Calu3 (cell line): ENCODE results near the gene KCNT1. TPM values are rescaled to one million over a fixed set of nuclear protein-coding genes. Genes with fewer than 3 reads are reported as not detected.

Experiments
- BruUV-seq: library from RNA; stranded (reverse); fragments of 400-500 nt; replicated peaks from 2 replicates; lab custom pipeline; 2021; lab: Mats Ljungman, UMichigan
- CTCF ChIA-PET: fragments of 300-600 bp; sonication (Branson Sonifier 250); formaldehyde crosslinking; loops from one replicate; lab custom pipeline; 2022; ENCODE audit warnings: antibody characterized with exemption; lab: Charles Lee
- DNase-seq: peaks from one replicate; pipeline ENCODE4 v3.0.0; 2022
- H3K27ac Mint-ChIP-seq: one replicate; pipeline ENCODE4 v1.8.0; 2022; ENCODE audit warnings: mixed read lengths; ENCODE audit not compliant: unreplicated experiment
- H3K27me3 Mint-ChIP-seq: one replicate; pipeline ENCODE4 v1.8.0; 2022; ENCODE audit warnings: mixed read lengths; ENCODE audit not compliant: unreplicated experiment
- H3K36me3 Mint-ChIP-seq: one replicate; pipeline ENCODE4 v1.8.0; 2022; ENCODE audit warnings: mild to moderate bottlenecking, moderate library complexity, mixed read lengths; ENCODE audit not compliant: insufficient read depth, unreplicated experiment
- H3K4me1 Mint-ChIP-seq: one replicate; pipeline ENCODE4 v1.8.0; 2022; ENCODE audit warnings: mild to moderate bottlenecking, low read depth, mixed read lengths; ENCODE audit not compliant: unreplicated experiment
- H3K4me3 Mint-ChIP-seq: one replicate; pipeline ENCODE4 v1.8.0; 2022; ENCODE audit warnings: mild to moderate bottlenecking, low read depth, moderate library complexity, mixed read lengths; ENCODE audit not compliant: unreplicated experiment
- H3K9me3 Mint-ChIP-seq: one replicate; pipeline ENCODE4 v1.8.0; 2022; ENCODE audit warnings: low read depth, mixed read lengths; ENCODE audit not compliant: unreplicated experiment
- intact Hi-C: fragments of 100-400 bp; cut with micrococcal nuclease; formaldehyde crosslinking; loops from one replicate; pipeline ENCODE4 v1.10.0; 2022; ENCODE audit not compliant: unreplicated experiment
- total RNA-seq: library from RNA; stranded (reverse); gene quantifications from 2 replicates; pipeline ENCODE4 v1.2.3, GENCODE V29; 2022
- TF ChIP-seq, protein P1 (sequence below): fragments of 200-600 bp; IDR thresholded peaks from one replicate; pipeline ENCODE4 v1.8.0; 2022; ENCODE audit warnings: antibody characterized with exemption; ENCODE audit not compliant: unreplicated experiment

KCNT1 gene
- total RNA-seq, 1 experiment from 2014 or later: not detected

DNA sequence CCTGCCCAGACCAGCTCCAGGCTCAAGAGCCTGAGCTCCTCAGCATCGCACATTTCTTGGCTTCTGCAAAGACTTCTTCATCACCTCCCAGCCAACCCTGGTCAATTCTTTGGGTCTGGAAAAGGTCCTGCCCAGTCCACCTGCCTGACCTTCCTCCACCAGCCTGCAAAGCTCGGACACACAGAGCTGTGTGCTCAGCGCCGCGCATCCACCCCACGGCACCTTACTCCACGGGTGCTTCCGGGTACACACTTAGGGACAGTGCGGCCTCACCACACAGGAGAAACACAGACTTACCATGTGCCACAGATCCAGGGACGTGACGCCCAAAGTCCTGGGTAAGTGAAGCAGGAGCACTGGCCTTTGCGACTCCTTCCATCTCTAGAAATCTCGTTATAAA lies 97.3 kb downstream of the KCNT1 start:
- Mint-ChIP-seq H3K36me3 (no peaks in the 10 kb centered on the region), H3K9me3 (no peaks in the 10 kb centered on the region), H3K4me3 (no peak overlapping the region), H3K27ac (no peak overlapping the region), H3K4me1 (no peaks in the 10 kb centered on the region), H3K27me3 (peaks cover 13% of the 10 kb centered on the region)
- intact Hi-C loops: no loop called here
- TF ChIP-seq, protein P1, sequence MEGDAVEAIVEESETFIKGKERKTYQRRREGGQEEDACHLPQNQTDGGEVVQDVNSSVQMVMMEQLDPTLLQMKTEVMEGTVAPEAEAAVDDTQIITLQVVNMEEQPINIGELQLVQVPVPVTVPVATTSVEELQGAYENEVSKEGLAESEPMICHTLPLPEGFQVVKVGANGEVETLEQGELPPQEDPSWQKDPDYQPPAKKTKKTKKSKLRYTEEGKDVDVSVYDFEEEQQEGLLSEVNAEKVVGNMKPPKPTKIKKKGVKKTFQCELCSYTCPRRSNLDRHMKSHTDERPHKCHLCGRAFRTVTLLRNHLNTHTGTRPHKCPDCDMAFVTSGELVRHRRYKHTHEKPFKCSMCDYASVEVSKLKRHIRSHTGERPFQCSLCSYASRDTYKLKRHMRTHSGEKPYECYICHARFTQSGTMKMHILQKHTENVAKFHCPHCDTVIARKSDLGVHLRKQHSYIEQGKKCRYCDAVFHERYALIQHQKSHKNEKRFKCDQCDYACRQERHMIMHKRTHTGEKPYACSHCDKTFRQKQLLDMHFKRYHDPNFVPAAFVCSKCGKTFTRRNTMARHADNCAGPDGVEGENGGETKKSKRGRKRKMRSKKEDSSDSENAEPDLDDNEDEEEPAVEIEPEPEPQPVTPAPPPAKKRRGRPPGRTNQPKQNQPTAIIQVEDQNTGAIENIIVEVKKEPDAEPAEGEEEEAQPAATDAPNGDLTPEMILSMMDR: no peak
- CTCF ChIA-PET: no interaction called here
- no peak for DNase-seq
- no TSS peak for BruUV-seq

DNA sequence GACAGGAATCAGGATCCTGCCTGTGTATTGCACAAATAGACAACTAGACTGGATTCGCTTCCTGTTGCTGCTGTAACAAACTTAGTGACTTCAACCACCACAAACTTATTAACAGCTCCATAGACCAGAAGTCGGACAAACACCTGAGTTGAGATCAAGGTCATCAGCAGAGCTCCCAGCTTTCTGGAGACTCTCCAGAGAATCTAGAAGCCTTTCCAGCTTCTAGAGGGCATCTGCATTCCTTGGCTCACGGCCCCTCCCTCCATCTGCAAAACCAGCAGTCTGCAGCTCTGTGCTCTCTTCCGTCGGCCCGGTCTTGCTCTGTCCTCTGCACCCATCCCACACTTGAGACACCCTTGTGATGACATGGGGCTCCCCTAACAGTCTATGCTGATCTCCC lies 99.1 kb downstream of the KCNT1 start:
- TF ChIP-seq, protein P1: no peak
- no TSS peak for BruUV-seq
- H3K27me3 Mint-ChIP-seq: peaks cover 13% of the 10 kb centered on the region
- H3K4me3 Mint-ChIP-seq: no peak overlapping the region
- no peaks in the 10 kb centered on the region for H3K4me1 Mint-ChIP-seq
- intact Hi-C loops: no loop called here
- CTCF ChIA-PET: no interaction called here
- no peaks in the 10 kb centered on the region for H3K9me3 Mint-ChIP-seq
- no peak overlapping the region for H3K27ac Mint-ChIP-seq
- no peaks in the 10 kb centered on the region for H3K36me3 Mint-ChIP-seq
- DNase-seq: no peak

DNA sequence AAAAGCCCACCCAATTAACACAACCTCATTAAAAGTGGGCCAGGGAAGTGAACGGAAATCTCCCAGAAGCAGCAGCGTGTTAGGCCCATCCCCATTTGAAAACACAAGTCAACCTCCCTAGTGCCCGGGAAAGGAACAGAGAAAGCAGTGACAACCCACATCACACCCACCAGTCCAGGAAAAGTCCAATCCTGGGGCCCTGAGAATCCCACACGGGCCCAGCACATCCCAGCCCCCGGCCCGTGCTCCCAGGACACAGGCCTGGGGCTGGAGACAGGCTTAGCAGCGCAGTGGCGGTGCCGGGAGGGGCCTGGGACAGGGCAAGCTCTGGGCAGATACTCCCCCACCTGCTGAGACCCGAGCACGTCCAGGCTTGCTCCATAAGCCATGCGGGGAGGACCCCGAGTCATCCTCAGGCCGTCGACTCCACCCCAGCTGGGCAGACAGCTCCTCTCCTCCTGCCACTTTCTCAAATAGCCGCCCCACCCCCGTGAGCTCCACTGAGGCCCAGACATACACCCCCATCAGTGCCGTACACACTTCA lies 101.0 kb downstream of the KCNT1 start:
- Mint-ChIP-seq H3K4me3 (no peak overlapping the region), H3K27me3 (peaks cover 3% of the 10 kb centered on the region), H3K4me1 (no peaks in the 10 kb centered on the region), H3K9me3 (no peaks in the 10 kb centered on the region), H3K27ac (no peak overlapping the region), H3K36me3 (no peaks in the 10 kb centered on the region)
- CTCF ChIA-PET: no interaction called here
- DNase-seq: no peak
- no TSS peak for BruUV-seq
- TF ChIP-seq, protein P1: no peak
- intact Hi-C loops: no loop called here

DNA sequence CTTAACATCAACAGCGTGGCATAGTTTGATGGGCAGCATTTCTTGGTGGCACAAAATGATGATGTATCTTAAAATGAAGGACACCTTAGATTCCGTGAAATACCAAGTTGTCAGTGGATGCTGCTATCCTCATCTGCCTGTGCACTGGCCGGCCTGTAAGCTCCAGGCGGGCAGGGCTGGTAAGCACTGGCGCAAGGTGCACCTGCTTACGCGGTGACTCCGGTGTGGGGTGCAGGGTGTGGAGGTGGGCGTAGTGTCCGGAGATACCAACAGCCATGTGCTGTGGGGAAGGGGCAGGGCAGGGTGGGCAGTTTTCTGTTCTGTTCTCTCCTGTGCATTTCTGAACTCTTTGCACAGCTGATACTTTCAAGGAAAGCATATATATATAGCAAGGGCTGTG lies 101.5 kb downstream of the KCNT1 start:
- intact Hi-C loops: no loop called here
- CTCF ChIA-PET: no interaction called here
- Mint-ChIP-seq H3K36me3 (no peaks in the 10 kb centered on the region), H3K4me1 (no peaks in the 10 kb centered on the region), H3K27me3 (no peaks in the 10 kb centered on the region), H3K4me3 (no peak overlapping the region), H3K9me3 (no peaks in the 10 kb centered on the region), H3K27ac (no peak overlapping the region)
- TF ChIP-seq, protein P1: no peak
- no peak for DNase-seq
- BruUV-seq: no TSS peak
